ENCODE measurements around the gene MDM2. TPM values are rescaled to one million over a fixed set of nuclear protein-coding genes. Genes with fewer than 3 reads are reported as not detected.
A peak's percentile ranks its signal among the peaks of the same experiment; 100 is the strongest.

MDM2 gene
- total and polyA plus RNA-seq, 2 of the 13 experiments (the other 11 are each of a cell fraction or from before 2014, with no cell fraction given) = 29.3 to 314 TPM

DNA sequence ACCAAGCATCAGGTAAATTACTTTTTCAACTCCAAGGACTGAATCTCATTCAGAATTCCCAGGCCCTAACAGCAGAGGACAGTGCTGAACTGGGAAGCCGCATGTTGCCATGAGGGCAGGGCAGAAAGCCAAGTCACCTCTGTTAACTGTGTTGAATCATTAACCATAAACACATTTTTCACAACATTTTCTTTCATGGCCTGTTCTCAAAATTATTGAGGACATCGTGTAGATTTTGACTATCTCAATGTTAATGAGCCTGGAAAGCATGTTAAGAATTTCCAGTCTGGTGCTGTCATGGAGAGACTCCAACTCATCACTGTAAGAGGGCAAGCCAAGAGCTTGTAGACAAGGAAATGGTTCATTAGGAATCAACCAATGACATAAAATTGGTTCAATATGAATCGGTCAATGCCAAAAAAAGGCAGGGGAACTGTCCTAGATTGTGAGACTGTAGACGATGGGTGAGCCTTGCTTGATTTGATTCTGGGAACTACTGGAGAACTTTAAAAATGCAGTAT lies 91.3 kb downstream of the MDM2 start (continued):
- TF ChIP-seq, protein P1, sequence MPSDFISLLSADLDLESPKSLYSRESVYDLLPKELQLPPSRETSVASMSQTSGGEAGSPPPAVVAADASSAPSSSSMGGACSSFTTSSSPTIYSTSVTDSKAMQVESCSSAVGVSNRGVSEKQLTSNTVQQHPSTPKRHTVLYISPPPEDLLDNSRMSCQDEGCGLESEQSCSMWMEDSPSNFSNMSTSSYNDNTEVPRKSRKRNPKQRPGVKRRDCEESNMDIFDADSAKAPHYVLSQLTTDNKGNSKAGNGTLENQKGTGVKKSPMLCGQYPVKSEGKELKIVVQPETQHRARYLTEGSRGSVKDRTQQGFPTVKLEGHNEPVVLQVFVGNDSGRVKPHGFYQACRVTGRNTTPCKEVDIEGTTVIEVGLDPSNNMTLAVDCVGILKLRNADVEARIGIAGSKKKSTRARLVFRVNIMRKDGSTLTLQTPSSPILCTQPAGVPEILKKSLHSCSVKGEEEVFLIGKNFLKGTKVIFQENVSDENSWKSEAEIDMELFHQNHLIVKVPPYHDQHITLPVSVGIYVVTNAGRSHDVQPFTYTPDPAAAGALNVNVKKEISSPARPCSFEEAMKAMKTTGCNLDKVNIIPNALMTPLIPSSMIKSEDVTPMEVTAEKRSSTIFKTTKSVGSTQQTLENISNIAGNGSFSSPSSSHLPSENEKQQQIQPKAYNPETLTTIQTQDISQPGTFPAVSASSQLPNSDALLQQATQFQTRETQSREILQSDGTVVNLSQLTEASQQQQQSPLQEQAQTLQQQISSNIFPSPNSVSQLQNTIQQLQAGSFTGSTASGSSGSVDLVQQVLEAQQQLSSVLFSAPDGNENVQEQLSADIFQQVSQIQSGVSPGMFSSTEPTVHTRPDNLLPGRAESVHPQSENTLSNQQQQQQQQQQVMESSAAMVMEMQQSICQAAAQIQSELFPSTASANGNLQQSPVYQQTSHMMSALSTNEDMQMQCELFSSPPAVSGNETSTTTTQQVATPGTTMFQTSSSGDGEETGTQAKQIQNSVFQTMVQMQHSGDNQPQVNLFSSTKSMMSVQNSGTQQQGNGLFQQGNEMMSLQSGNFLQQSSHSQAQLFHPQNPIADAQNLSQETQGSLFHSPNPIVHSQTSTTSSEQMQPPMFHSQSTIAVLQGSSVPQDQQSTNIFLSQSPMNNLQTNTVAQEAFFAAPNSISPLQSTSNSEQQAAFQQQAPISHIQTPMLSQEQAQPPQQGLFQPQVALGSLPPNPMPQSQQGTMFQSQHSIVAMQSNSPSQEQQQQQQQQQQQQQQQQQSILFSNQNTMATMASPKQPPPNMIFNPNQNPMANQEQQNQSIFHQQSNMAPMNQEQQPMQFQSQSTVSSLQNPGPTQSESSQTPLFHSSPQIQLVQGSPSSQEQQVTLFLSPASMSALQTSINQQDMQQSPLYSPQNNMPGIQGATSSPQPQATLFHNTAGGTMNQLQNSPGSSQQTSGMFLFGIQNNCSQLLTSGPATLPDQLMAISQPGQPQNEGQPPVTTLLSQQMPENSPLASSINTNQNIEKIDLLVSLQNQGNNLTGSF (CRISPR knock-in tag; IDR thresholded peaks at IDR 0.05) = no peak
- TF ChIP-seq, protein P2, sequence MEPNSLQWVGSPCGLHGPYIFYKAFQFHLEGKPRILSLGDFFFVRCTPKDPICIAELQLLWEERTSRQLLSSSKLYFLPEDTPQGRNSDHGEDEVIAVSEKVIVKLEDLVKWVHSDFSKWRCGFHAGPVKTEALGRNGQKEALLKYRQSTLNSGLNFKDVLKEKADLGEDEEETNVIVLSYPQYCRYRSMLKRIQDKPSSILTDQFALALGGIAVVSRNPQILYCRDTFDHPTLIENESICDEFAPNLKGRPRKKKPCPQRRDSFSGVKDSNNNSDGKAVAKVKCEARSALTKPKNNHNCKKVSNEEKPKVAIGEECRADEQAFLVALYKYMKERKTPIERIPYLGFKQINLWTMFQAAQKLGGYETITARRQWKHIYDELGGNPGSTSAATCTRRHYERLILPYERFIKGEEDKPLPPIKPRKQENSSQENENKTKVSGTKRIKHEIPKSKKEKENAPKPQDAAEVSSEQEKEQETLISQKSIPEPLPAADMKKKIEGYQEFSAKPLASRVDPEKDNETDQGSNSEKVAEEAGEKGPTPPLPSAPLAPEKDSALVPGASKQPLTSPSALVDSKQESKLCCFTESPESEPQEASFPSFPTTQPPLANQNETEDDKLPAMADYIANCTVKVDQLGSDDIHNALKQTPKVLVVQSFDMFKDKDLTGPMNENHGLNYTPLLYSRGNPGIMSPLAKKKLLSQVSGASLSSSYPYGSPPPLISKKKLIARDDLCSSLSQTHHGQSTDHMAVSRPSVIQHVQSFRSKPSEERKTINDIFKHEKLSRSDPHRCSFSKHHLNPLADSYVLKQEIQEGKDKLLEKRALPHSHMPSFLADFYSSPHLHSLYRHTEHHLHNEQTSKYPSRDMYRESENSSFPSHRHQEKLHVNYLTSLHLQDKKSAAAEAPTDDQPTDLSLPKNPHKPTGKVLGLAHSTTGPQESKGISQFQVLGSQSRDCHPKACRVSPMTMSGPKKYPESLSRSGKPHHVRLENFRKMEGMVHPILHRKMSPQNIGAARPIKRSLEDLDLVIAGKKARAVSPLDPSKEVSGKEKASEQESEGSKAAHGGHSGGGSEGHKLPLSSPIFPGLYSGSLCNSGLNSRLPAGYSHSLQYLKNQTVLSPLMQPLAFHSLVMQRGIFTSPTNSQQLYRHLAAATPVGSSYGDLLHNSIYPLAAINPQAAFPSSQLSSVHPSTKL (CRISPR knock-in tag; IDR thresholded peaks at IDR 0.05) = 0 out of 2 replicates have a peak, but pooled peaks have one; percentile 24
- TF ChIP-seq PHB2 (IDR thresholded peaks at IDR 0.05; ENCODE audit: partially characterized antibody) (no peak), SP1 (IDR thresholded peaks at IDR 0.05) (no peak), SP1 (CRISPR knock-in tag; IDR thresholded peaks at IDR 0.05) (no peak), ZNF235 (CRISPR knock-in tag; IDR thresholded peaks at IDR 0.05; ENCODE audit: borderline replicate concordance) (no peak), ZFP36 (IDR thresholded peaks at IDR 0.05; ENCODE audit: borderline replicate concordance, low read depth, low read length, partially characterized antibody) (no peak), ZNF160 (CRISPR knock-in tag; IDR thresholded peaks at IDR 0.05) (no peak), RAD21 (CRISPR knock-in tag; IDR thresholded peaks at IDR 0.05) (peak; percentile 75), MTA1 (CRISPR knock-in tag; IDR thresholded peaks at IDR 0.05; ENCODE audit: borderline replicate concordance) (no peak), ZNF724P (CRISPR knock-in tag; IDR thresholded peaks at IDR 0.05; ENCODE audit: borderline replicate concordance) (no peak)
- TF ChIP-seq, protein P3, sequence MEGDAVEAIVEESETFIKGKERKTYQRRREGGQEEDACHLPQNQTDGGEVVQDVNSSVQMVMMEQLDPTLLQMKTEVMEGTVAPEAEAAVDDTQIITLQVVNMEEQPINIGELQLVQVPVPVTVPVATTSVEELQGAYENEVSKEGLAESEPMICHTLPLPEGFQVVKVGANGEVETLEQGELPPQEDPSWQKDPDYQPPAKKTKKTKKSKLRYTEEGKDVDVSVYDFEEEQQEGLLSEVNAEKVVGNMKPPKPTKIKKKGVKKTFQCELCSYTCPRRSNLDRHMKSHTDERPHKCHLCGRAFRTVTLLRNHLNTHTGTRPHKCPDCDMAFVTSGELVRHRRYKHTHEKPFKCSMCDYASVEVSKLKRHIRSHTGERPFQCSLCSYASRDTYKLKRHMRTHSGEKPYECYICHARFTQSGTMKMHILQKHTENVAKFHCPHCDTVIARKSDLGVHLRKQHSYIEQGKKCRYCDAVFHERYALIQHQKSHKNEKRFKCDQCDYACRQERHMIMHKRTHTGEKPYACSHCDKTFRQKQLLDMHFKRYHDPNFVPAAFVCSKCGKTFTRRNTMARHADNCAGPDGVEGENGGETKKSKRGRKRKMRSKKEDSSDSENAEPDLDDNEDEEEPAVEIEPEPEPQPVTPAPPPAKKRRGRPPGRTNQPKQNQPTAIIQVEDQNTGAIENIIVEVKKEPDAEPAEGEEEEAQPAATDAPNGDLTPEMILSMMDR (CRISPR knock-in tag; IDR thresholded peaks at IDR 0.05) = peak; percentile 76
- TF ChIP-seq, protein P4, sequence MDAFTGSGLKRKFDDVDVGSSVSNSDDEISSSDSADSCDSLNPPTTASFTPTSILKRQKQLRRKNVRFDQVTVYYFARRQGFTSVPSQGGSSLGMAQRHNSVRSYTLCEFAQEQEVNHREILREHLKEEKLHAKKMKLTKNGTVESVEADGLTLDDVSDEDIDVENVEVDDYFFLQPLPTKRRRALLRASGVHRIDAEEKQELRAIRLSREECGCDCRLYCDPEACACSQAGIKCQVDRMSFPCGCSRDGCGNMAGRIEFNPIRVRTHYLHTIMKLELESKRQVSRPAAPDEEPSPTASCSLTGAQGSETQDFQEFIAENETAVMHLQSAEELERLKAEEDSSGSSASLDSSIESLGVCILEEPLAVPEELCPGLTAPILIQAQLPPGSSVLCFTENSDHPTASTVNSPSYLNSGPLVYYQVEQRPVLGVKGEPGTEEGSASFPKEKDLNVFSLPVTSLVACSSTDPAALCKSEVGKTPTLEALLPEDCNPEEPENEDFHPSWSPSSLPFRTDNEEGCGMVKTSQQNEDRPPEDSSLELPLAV (CRISPR knock-in tag; conservative IDR thresholded peaks at IDR 0.05; ENCODE audit: low read depth) = no peak

Data from HepG2 (cell line).